Mesenteric fat pad (tissue), 1 donor: ENCODE measurements around the gene ARHGAP40. TPM values are rescaled to one million over a fixed set of nuclear protein-coding genes. Genes with fewer than 3 reads are reported as not detected.

Experiments
- DNase-seq: peaks from one replicate; pipeline ENCODE4 v3.0.0-alpha.2; 2020; ENCODE audit warnings: low spot score
- total RNA-seq: library from RNA; stranded (reverse); fragmentation: NEBNext Ultra II Directional; extraction: Animal tissue kit (Norgen Biotek cat#: 25700); gene quantifications from one replicate; pipeline ENCODE4 v1.2.1, GENCODE V29; 2021
- donor health status: DM: yes; HTN: yes; CAD: no.

The ARHGAP40 gene
- total RNA-seq, 1 donor from 2014 or later, result not detected

DNA sequence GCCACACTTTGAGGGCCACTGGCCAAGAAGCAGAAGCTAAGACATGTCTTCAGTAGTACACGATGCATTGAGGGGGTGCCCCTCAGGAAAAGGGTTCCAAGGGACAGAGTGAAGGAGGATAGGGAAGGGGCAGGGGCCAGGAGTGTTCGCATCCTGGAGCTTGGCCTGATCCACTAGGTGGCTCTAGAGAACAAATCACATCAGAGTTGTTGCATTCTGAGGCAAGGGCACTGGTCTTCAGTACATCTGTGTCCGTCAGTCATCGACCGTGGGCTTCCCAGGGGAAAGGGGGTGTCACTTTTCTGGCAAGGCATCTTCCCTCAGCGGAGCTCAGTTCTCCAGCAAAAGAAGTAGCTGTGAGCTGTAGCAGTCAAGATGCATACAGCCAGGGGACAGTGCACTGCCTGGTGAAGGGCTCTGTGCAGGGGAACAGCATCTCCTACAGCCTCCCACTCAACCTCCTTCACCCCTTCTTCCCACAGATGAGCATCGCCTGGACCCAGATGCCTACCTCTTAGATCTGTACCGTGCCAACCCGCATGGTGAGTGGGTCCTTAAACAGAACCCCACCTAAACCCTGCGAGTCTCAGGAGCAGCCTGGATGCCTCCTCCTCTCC lies 47.8 kb downstream of the ARHGAP40 start:
- DNase-seq, result no peak

DNA sequence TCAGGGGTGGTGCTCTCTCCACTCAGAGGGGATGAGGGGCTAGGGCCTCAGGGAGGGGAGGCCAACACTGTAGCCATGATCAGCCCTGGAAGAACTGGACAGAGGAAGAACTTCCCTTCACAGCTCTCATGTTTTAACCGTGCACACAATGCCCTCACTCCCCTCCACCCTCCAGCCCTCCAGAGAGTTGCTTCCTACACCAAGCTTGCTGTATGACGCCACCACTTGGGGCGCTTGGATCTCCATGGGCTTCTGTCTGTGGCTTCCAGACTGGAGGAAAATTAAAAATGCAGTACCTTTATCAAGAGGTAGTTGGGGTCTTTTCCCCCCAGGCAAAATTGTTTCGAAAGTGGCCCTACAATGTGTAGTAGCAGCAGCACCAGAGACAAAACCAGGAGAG lies 48.4 kb downstream of the ARHGAP40 start:
- DNase-seq, result no peak

DNA sequence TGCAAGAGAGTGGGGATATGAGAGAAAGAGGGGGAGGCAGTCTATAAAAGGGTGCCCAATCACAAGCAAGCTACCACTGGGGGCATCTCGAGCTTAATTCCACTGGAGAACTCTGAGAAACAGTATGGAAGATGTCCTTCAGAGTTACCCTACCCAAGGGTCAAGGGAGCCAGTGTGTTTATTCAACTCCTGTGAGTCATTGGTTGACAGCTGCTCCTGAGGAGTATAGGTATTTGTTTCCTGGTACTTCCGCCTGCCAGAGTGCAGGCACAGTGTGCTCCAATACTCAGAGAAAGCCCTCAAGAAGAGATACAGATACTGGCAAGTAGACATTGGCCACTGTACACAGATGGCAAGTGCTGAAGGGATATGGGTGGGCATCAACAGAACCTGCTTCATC lies 49.5 kb downstream of the ARHGAP40 start:
- no peak for DNase-seq

DNA sequence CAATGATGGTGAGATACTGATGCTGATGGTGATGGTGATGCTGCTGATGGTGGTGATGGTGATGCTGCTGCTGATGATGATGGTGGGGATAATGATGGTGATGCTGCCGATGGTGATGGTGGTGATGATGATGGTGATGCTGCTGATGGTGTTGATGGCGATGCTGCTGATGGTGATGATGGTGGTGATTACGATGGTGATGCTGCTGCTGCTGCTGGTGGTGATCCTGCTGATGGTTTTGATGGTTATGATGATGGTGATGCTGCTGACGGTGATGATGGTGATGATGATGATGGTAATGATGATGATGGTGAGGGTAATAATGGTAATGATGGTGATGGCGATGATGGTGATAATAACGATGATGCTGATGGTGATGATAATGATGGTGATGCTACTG lies 50.0 kb downstream of the ARHGAP40 start:
- DNase-seq, result no peak

DNA sequence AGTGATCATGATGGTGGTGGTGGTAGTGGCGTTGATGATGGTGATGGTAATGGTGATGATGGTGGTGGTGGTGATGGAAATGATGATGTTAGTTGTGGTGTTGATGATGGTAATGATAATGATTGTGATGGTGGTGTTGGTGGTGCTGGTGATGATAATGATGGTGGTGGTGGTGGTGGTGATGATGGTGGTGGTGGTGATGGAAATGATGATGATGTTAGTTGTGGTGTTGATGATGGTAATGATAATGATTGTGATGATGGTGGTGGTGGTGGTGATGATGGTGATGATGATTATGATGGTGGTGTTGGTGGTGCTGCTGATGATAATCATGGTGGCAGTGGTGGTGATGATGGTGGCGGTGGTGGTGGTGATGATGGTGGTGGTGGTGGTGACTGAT lies 51.4 kb downstream of the ARHGAP40 start:
- no peak for DNase-seq

DNA sequence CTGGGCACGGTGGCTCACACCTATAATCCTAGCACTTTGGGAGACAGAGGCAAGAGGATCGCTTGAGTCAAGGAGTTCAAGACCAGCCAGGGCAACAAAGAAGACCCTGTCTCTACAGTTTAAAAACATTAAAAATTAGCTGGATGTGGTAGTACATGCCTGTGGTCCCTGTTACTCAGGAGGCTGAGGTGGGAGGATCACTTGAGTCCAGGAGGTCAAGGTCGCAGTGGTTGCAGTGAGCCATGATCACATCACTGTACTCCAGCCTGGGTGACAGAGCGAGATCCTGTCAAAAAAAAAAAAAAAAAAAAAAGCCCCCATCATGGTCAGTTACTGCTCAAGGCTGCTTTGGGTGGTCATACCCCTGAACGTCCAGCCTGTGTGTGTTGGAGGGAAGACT lies 55.8 kb downstream of the ARHGAP40 start:
- DNase-seq, result no peak

DNA sequence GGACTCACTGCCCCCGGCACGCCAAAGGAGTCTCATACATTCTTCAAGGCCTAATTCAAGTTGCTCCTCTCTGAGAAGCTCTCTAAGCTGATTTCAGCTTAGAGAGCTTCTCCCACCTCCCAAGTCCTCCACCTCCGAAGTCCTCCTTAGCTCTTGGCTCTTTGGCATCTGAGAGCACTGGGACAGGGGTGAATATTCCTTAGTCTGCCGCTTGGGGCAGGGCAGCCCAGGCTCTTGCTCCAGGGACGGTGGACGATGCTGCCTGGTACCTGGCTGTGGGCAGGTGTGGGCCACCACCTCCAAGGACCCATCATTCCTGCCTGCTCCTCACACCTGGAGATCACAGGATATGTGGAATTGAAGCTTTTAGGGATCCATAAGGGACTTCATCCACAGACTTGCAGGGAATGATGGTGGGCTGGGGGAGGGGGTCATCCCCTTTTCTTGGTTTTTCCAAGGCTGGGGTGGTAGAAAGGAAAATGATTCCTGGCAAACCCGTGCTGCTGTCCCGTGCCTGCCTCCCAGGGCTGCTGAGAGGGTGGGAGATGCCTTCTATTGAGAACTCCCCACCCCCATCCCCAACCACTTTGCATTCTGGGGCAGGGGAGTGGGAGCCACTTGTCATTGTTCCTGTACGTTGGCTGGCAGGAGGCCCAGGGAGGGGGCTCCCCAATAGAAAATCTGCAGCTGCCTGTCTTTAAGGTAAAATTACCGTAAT lies 57.4 kb downstream of the ARHGAP40 start:
- no peak for DNase-seq

DNA sequence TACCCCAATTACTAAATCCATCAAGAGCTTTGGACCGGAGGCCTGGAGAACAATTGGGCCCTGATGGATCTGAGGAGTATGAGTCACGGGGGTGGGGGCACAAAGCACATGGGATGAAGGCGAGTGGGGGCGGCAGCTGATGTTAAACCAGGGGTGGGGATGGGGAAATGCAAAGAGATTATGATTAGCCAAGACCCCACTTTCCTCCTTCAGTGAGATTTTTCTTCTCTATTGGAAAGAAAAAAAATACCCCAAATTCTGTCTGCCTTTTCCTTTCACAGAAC lies 57.9 kb downstream of the ARHGAP40 start:
- no peak for DNase-seq

DNA sequence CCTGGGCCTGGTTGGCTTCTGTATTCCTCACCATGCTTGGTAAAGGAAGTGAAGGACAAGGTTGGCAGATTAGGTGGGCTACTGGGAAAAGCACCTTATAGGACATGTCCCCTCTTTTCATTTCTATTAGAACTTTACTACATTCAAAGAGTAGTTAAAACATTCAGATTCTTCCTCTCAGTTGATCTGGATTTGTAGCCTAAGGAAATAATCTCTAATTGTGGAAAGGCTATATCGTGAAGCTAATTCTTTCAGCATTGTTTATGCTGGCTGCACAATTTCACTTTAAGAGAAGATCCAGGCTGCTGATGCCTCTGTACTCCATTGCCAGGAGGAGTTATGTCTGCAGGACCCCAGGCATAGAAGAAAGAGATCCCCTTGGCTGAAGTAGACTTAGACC lies 58.8 kb downstream of the ARHGAP40 start:
- no peak for DNase-seq

DNA sequence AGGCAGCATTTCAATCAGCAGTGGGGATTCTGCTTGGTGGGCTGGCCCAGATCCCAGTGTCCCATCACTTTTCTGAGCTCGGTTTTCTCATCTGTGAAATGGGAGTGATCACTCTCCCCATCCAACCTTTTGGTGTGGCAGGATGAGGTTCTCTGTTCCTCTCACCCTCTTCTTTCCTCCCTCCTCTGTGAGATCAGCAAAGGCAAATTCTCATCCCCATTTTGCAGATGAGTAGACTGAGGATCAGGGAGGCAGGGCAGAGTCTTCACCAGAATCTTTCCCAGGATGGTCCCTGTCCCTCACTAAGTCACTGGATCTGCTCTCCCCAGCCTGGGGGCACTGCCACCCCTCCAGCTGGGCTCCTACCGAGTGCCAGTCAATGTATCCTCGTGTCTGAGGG lies 62.1 kb downstream of the ARHGAP40 start:
- peak; percentile 11 for DNase-seq

DNA sequence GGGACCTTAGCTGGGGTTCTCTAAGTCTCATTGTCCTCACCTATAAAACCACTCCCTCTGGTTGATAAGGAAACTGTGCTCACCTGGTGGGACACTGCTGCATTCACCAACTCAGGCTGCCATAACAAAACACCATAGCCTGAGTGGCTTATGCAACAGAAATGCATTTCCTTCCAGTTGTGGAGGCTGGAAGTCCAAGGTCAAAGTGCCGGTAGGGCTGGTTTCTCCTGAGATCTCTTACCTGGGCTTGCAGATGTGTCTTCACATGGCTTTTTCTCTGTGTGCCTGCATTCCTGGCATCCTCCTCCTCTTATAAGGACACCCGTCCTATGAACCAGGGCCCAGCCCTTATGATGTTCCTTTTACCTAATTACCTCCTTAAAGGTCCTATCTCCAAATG lies 62.7 kb downstream of the ARHGAP40 start:
- no peak for DNase-seq

DNA sequence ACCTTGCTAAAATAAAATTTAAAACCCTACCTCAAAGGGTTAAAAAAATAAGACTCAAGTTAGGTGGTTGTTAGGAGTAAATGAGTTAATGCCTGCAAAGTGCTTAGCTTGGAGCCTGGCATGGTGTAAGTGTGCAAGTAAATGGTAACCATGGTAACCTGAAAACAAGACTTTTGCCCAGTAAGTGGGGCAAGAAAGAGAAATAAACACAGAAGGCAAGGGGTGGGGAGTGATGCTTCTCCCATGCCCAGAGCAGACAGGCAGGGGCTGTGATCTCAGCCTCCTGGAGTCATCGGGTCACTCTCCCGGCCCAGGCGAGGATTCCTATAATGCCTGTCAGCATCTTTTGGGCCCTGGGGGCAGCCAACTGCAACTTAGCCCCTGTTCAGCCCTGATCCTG lies 63.5 kb downstream of the ARHGAP40 start:
- DNase-seq, result peak; percentile 45

DNA sequence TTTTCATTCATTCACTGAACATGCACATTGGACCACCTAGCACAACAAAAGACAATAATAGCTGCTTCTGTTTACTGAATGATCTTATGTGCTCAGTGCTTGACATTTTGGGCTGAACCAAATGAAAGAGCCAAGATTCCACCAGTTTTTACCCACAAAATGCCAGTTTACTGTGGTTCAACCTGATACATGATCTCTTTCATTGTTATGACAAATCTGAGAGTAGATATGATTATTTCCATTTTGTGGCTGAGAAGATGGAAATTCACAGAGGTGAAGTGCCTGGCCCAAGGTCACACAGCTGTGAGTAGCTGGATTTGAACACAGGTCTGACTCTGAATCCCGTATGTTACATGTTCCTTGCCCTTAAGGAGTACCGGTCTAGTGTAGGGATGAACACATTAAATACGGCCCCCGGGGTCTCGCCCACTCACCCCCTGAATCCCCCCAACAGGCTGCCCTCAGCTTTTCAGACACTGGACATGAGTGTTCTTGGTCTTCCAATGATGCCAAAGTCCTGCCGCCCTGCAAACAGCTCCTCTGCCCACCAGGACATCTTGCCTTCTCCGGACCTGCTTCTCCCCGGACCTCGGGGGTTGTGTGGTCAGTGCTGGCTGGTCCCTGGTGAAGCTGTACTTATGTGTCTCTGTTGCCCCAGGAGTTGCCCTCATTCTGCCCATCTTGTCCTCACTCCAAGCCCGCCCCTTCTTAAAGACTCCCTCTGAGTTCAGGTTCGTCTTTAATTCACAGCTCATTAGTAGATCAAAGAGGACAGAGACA lies 64.1 kb downstream of the ARHGAP40 start:
- DNase-seq, result peak; percentile 49

DNA sequence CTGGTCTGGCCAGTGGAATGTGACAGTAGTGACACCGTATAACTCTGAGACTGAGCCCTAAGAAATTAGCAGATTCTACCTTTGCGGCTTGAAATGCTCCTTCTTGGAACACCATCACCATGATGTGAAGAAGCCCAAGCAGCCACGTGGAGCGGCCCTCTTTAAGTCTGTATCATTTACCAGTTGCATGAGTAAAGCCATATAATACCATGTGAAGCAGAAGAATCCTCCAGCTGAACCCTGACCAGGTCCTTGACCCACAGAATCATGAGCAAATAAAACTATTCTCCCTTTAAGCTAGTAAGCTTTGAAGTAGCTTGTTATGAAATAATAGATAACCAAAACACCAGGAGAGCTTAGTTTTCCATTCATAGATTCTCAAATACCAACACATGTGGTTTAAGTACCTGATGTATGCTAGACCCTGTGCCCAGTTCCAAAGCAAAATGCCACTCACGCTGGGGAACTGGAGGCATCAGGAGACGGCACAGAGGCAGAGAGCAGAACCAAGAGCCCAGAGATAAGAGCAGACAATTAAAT lies 65.9 kb downstream of the ARHGAP40 start:
- no peak for DNase-seq

DNA sequence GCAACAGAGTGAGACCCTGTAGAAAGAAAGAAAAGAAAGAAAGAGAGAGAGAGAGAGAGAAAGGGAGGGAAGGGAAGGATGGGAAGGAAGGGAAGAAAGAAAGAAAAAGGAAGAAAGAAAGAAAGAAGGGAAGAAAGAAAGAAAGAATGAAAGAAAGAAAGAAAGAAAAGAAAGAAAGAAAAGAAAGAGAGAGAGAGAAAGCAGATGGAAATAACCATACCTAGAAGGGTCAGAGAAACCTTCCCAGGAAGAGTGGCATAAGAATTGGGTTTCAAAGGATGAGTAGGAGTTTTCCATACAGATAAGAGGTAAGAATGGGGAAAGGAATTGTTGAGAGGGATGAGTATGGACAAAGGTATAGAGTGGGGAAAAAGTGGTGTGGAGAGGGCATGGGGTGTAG lies 68.1 kb downstream of the ARHGAP40 start:
- DNase-seq, result no peak

DNA sequence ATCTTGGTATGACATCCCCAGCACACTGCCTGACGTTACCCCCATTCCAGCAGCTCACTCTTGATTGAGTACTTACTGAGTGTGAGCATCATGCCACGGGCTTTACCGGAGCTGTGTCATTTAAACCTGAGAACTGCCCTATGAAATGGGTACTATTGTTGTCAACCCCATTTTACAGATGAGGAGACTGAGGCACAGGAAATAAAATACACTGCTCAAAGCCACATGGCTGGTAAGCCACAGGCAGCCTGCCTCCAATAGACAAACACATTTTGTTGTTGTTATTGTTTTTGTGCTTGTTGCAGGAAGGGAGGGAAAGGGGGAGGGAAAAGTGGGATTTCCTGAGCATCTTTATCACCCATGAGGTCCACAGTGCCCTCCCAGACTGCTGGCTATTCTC lies 69.2 kb downstream of the ARHGAP40 start:
- no peak for DNase-seq

DNA sequence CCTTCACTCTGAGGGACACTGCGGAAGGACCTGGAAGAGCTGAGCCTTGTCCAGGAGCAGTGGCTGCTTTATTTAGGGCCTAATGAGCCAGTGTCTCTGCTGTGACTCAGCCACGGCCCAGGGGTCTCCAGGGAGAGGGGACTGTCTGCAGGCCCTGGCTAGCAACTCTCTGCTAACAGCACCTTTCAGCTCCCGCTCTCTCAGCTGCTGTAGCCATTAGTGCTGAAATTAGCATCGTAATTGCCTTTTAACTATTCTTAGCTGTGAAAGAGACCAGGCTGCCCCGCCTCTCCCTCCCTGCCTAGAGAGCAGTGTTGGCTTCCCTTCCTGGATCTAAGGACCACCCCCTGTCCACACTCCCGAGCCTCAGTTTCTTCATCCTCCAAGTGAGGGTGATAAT lies 69.6 kb downstream of the ARHGAP40 start:
- DNase-seq, result no peak

DNA sequence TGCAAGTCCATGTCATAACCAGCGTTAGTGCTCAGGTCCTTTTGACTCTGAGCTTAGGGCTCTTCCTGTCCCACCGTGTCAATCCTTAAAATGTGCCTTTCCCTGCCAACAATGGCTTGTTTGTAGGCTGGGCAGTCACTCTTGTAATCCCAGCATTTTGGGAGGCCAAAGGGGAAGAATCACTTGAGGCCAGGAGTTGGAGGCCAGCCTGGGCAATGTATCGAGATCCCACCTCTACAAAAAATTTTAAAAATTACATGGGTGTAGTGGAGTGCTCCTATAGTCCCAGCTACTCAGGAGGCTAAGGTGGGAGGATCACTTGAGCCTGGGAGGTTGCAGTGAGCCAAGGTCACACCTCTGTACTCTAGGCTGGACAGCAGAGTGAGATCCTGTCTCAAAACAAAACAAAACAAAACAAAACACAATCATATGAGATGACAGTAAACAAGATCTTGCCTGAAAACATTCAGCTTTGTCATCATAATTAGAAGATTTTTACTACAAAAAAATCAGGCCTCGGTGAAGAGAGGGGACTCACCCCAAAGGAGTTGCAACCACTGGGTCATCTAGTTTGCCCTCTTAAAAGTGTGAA lies 70.2 kb downstream of the ARHGAP40 start:
- no peak for DNase-seq

DNA sequence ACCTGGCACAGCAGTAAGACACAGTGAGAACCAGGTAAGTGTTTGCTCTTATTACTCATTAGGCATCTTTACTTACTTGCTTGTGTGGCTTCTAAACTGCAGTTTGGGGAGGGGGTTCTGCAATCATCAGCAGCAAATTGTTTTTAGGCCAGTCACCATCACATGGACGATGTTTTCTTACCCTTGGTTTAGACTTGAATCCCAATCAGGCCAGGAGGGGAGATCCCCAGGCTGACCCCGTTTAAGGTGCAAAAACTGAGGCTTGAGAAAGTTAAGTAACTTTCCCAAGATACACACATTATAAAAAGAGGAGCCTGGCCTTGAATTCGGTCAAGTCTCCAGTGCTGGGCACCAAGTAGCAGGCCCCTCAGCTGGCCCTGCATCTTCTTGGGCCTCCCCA lies 70.9 kb downstream of the ARHGAP40 start:
- no peak for DNase-seq

DNA sequence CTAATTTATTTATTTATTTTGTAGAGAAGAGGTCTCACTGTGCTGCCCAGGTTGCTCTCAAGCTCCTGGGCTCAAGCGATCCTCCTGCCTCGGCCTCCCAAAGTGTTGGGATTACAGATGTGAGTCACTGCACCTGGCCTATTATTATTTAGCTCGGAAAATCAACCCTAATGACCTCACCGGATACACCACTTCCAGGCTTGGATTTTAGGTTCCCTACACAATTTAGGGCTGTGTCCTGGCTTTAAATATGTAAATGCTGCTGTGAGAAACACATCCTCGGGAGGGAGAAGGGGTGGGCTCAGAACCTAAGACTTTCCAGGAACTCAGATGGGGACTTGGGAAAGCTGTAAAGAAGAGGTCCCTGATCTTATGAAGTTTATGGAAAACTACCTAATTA lies 71.7 kb downstream of the ARHGAP40 start:
- no peak for DNase-seq

DNA sequence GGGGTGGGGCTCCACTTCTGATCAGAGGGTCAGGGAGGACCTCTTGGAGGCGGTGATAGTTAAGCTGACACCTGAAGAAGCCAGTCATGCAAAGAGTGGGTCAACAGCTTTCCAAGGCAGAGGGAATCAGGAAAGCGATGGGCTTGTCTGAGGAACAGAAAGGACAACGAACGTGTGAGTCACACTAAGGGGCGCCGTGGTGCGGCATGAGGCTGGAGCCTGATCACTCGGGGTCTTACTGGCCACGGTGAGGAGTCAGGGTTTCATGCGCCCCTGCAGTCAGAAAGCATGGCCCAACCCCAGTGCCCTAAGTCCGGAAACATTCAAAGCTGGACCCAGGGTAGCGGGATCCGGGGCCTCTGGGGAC lies 72.1 kb downstream of the ARHGAP40 start:
- no peak for DNase-seq

DNA sequence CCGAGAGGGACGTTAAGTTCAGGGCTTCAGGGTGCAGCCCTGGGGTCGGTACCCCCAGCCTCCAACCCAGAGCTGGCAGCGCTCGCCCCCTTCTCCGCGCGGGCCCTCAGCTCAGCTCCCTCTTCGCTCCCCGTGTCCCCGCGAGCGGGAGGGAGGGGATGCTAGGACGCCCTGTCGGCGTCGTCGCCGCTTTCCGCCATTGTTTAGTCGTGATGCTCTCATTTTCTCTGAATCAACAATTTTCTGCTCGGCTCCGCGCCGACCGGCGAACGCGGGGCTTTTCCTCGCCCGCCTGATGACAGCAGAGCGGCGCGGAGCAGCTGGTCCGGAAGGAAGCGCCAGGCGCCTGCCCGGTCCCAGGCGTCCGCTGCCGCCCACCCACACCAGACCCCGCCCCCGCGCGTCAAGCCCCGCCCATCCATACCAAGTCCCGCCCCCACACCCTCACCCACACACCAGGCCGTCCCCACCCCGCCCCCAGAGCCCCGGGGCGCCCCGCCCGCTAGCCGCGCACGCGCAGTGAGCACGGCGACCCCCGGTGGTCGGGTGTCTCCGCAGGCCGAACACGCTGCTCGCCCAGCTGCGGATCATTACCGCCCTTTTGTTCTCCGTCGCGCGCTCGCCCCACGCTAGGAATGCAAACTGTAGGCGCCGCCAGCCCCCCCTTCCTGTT lies 72.6 kb downstream of the ARHGAP40 start:
- no peak for DNase-seq
